PC-3 (cell line): ENCODE measurements around the gene IQSEC3.
"Not testable (repeated sequence)": the region's sequence is repeated elsewhere in the genome, so short reads cannot be mapped to it uniquely, and the experiment has no call there.

Experiments
- CTCF ChIP-seq: fragments of 300-600 bp; sonication (generic); conservative IDR thresholded peaks from 2 replicates; pipeline ENCODE4 v1.5.1; 2017; ENCODE audit warnings: antibody characterized with exemption, low read depth, mild to moderate bottlenecking, low read length
- EZH2 ChIP-seq: fragments of 300-600 bp; sonication (generic); IDR thresholded peaks from one replicate; pipeline ENCODE4 v1.6.1; 2017; ENCODE audit warnings: antibody characterized with exemption, mild to moderate bottlenecking, low read length; ENCODE audit not compliant: unreplicated experiment
- EZH2phosphoT487 ChIP-seq: fragments of 300-600 bp; sonication (generic); IDR thresholded peaks from 2 replicates; pipeline ENCODE4 v1.6.1; 2018; ENCODE audit warnings: mild to moderate bottlenecking, antibody characterized with exemption, low read length, borderline replicate concordance

GRCh38 chr12:76102-76501, 9.5 kb downstream of the IQSEC3 start:
- TF ChIP-seq EZH2, CTCF, EZH2phosphoT487: not testable (repeated sequence)
